CD4-positive, alpha-beta memory T cell (primary cell): ENCODE data around the gene UNKL. TPM values are rescaled to one million over a fixed set of nuclear protein-coding genes. Genes with fewer than 3 reads are reported as not detected.

ENCODE experiments used
- CTCF ChIA-PET: fragments of 350-600 bp; sonication (Branson Sonifier 250); formaldehyde crosslinking; loops from one replicate; lab custom pipeline; 2021; ENCODE audit warnings: inconsistent platforms; ENCODE audit not compliant: partially characterized antibody; lab: Charles Lee
- POLR2A ChIA-PET: fragments of 350-600 bp; sonication (Branson Sonifier 250); formaldehyde crosslinking; loops from one replicate; lab custom pipeline; 2021; ENCODE audit not compliant: partially characterized antibody; lab: Charles Lee
- DNase-seq, 5 donors: peaks; one replicate each; pipeline versions ENCODE4 v3.0.0 to v3.0.0-alpha.2; 2020 to 2022; ENCODE audit warnings: mixed read lengths in 1 of 5
- H3K27ac ChIP-seq: one replicate; pipeline ENCODE4 v1.7.0; 2013; ENCODE audit warnings: low read depth, low read length
- H3K27me3 ChIP-seq: 2 replicates; pipeline ENCODE4 v1.7.0; 2013; ENCODE audit warnings: mild to moderate bottlenecking, low read length, moderate library complexity; ENCODE audit not compliant: insufficient read depth
- H3K36me3 ChIP-seq: 2 replicates; pipeline ENCODE4 v1.7.0; 2013; ENCODE audit warnings: mild to moderate bottlenecking, low read length, moderate library complexity; ENCODE audit not compliant: insufficient read depth
- H3K4me1 ChIP-seq: 2 replicates; pipeline ENCODE4 v1.7.0; 2013; ENCODE audit warnings: mild to moderate bottlenecking, low read length, moderate library complexity; ENCODE audit not compliant: insufficient read depth
- H3K4me3 ChIP-seq, 2 donors: one replicate each; pipeline ENCODE4 v1.7.0; 2013; ENCODE audit warnings: low read length in 2 of 2, mild to moderate bottlenecking in 1 of 2
- H3K9me3 ChIP-seq, 2 donors: one replicate each; pipeline ENCODE4 v1.7.0; 2013; ENCODE audit warnings: low read length in 2 of 2, control low read depth in 1 of 2; ENCODE audit not compliant: control insufficient read depth in 1 of 2
- H3K27ac Mint-ChIP-seq, 7 donors: one replicate each; pipeline ENCODE4 v1.8.0; 2020 to 2021; ENCODE audit warnings: mixed read lengths in 7 of 7, mild to moderate bottlenecking in 6 of 7, inconsistent platforms in 3 of 7, moderate library complexity in 3 of 7
- H3K27me3 Mint-ChIP-seq, 2 donors: one replicate each; pipeline ENCODE4 v1.8.0; 2020 to 2021; ENCODE audit warnings: mixed read lengths in 2 of 2
- H3K36me3 Mint-ChIP-seq, 2 donors: one replicate each; pipeline ENCODE4 v1.8.0; 2020 to 2021; ENCODE audit warnings: mixed read lengths in 2 of 2, inconsistent platforms in 1 of 2, mild to moderate bottlenecking in 1 of 2
- H3K4me1 Mint-ChIP-seq, 4 donors: one replicate each; pipeline ENCODE4 v1.8.0; 2020 to 2021; ENCODE audit warnings: mixed read lengths in 4 of 4, mild to moderate bottlenecking in 1 of 4
- H3K4me3 Mint-ChIP-seq, 8 donors: one replicate each; pipeline ENCODE4 v1.8.0; 2020 to 2021; ENCODE audit warnings: mixed read lengths in 8 of 8, mild to moderate bottlenecking in 7 of 8, moderate library complexity in 6 of 8, inconsistent platforms in 3 of 8
- H3K9me3 Mint-ChIP-seq, 8 donors: one replicate each; pipeline ENCODE4 v1.8.0; 2020 to 2021; ENCODE audit warnings: mixed read lengths in 8 of 8, mild to moderate bottlenecking in 5 of 8, inconsistent platforms in 3 of 8, moderate library complexity in 1 of 8
- intact Hi-C: fragments of 100-400 bp; cut with micrococcal nuclease; formaldehyde crosslinking; loops from one replicate; pipeline ENCODE4 v1.15.1; 2023
- polyA plus RNA-seq, 2 donors: library from polyadenylated mRNA; unstranded; fragments of 300-500 nt; fragmentation: Illumina TruSeq; gene quantifications; one replicate each; pipeline ENCODE4 v1.2.3, GENCODE V29; 2021
- total RNA-seq, 2 experiments: library from RNA; stranded (reverse); gene quantifications; one replicate each; pipeline ENCODE4 v1.2.3, GENCODE V29; 2021

The UNKL gene
- total and polyA plus RNA-seq, 4 experiments from 2014 or later, result 1.3 to 122 (median 59.5) TPM

GRCh38 chr16:1341495-1342420 is 72.7 kb downstream of the UNKL start:
- H3K36me3 ChIP-seq, result no peaks in the 10 kb centered on the region
- Mint-ChIP-seq H3K4me3 (peak overlapping the region; percentile 66 to 83 (median 79)), H3K36me3 (peaks cover 0 to 5% of the 10 kb centered on the region in 2 donors), H3K27me3 (no peaks in the 10 kb centered on the region), H3K9me3 (no peaks in the 10 kb centered on the region), H3K4me1 (peaks cover 6 to 22% (median 15%) of the 10 kb centered on the region in 4 donors), H3K27ac (peak overlapping the region in 2 of 7 donors; percentile 22 to 84)
- peak overlapping the region in 1 of 2 donors; percentile 63 for H3K4me3 ChIP-seq
- intact Hi-C loops, result loop anchor here (2.0 kb wide), 2 partner anchors 33 to 41 kb away; partner anchors contain the start of gene UBE2I
- no peaks in the 10 kb centered on the region for H3K27me3 ChIP-seq
- CTCF ChIA-PET, result interaction anchor here (1.5 kb wide), 1 partner anchor 9 kb away, joined by 7 read pairs; the partner anchor contains the start of gene BAIAP3
- peaks cover 19% of the 10 kb centered on the region for H3K4me1 ChIP-seq
- no peak overlapping the region for H3K27ac ChIP-seq
- POLR2A ChIA-PET, result interaction anchor here (0.9 to 2.3 kb wide), 7 partner anchors 8 to 80 kb away, joined by 3 to 16 read pairs (median 5); partner anchors contain the start of genes BAIAP3 and UBE2I
- DNase-seq, result peak in 1 of 5 donors; percentile 41
- no peaks in the 10 kb centered on the region for H3K9me3 ChIP-seq

GRCh38 chr16:1340730-1341494 is 73.6 kb downstream of the UNKL start:
- intact Hi-C loops, result no loop called here
- Mint-ChIP-seq H3K27ac (peak overlapping the region in 1 of 7 donors; percentile 22), H3K4me3 (peak overlapping the region in 1 of 8 donors; percentile 15), H3K36me3 (peaks cover 0 to 5% of the 10 kb centered on the region in 2 donors), H3K4me1 (peaks cover 6 to 22% (median 15%) of the 10 kb centered on the region in 4 donors), H3K27me3 (no peaks in the 10 kb centered on the region), H3K9me3 (no peaks in the 10 kb centered on the region)
- Histone ChIP-seq H3K4me3 (no peak overlapping the region), H3K27me3 (no peaks in the 10 kb centered on the region), H3K27ac (no peak overlapping the region), H3K36me3 (no peaks in the 10 kb centered on the region), H3K4me1 (peaks cover 19% of the 10 kb centered on the region), H3K9me3 (no peaks in the 10 kb centered on the region)
- ChIA-PET POLR2A (no interaction called here), CTCF (no interaction called here)
- DNase-seq, result peak in 1 of 5 donors; percentile 32

- Histone ChIP-seq H3K36me3 (no peaks in the 10 kb centered on the region), H3K27ac (no peak overlapping the region), H3K4me3 (no peak overlapping the region), H3K27me3 (peaks cover 11% of the 10 kb centered on the region), H3K4me1 (peaks cover 25% of the 10 kb centered on the region), H3K9me3 (no peaks in the 10 kb centered on the region)
- peaks cover 9 to 26% (median 18%) of the 10 kb centered on the region in 4 donors for H3K4me1 Mint-ChIP-seq
- peaks cover 0 to 5% of the 10 kb centered on the region in 2 donors for H3K36me3 Mint-ChIP-seq
- H3K27ac Mint-ChIP-seq, result no peak overlapping the region
- DNase-seq, result peak in 1 of 5 donors; percentile 25
- ChIA-PET CTCF (no interaction called here), POLR2A (no interaction called here)
- intact Hi-C loops, result no loop called here
- H3K4me3 Mint-ChIP-seq, result no peak overlapping the region
- peaks cover 0 to 3% of the 10 kb centered on the region in 2 donors for H3K27me3 Mint-ChIP-seq
- H3K9me3 Mint-ChIP-seq, result no peaks in the 10 kb centered on the region
Observed at GRCh38 chr16:1338855-1339675, 75.4 kb downstream of the UNKL start.

- intact Hi-C loops, result no loop called here
- peak in 1 of 5 donors; percentile 36 for DNase-seq
- Mint-ChIP-seq H3K4me3 (no peak overlapping the region), H3K4me1 (peaks cover 8 to 22% (median 15%) of the 10 kb centered on the region in 4 donors), H3K27me3 (peaks cover 0 to 3% of the 10 kb centered on the region in 2 donors), H3K36me3 (peaks cover 0 to 3% of the 10 kb centered on the region in 2 donors), H3K27ac (no peak overlapping the region), H3K9me3 (no peaks in the 10 kb centered on the region)
- Histone ChIP-seq H3K36me3 (no peaks in the 10 kb centered on the region), H3K27me3 (peaks cover 11% of the 10 kb centered on the region), H3K9me3 (no peaks in the 10 kb centered on the region), H3K4me3 (no peak overlapping the region), H3K27ac (no peak overlapping the region), H3K4me1 (peaks cover 23% of the 10 kb centered on the region)
- CTCF ChIA-PET, result interaction anchor here (1.2 kb wide), 1 partner anchor 11 kb away, joined by 3 read pairs; no protein-coding TSS in a partner anchor
- POLR2A ChIA-PET, result interaction anchor here (0.8 kb wide), 1 partner anchor 42 kb away, joined by 3 read pairs; no protein-coding TSS in a partner anchor
Observed at GRCh38 chr16:1338119-1338730, 76.3 kb downstream of the UNKL start.

- ChIA-PET CTCF (interaction anchor here (0.6 to 1.2 kb wide), 2 partner anchors 11 to 368 kb away, joined by 3 read pairs; no protein-coding TSS in a partner anchor), POLR2A (interaction anchor here (0.8 to 1.4 kb wide), 3 partner anchors 11 to 43 kb away, joined by 3 read pairs; no protein-coding TSS in a partner anchor)
- H3K36me3 ChIP-seq, result no peaks in the 10 kb centered on the region
- no peak overlapping the region for H3K4me3 Mint-ChIP-seq
- H3K9me3 ChIP-seq, result no peaks in the 10 kb centered on the region
- peaks cover 3 to 6% of the 10 kb centered on the region in 2 donors for H3K27me3 Mint-ChIP-seq
- intact Hi-C loops, result no loop called here
- peaks cover 3 to 19% (median 10%) of the 10 kb centered on the region in 4 donors for H3K4me1 Mint-ChIP-seq
- H3K4me1 ChIP-seq, result peaks cover 26% of the 10 kb centered on the region
- H3K9me3 Mint-ChIP-seq, result no peaks in the 10 kb centered on the region
- no peak overlapping the region for H3K4me3 ChIP-seq
- H3K27ac Mint-ChIP-seq, result no peak overlapping the region
- no peaks in the 10 kb centered on the region for H3K36me3 Mint-ChIP-seq
- no peak overlapping the region for H3K27ac ChIP-seq
- peak in 1 of 5 donors; percentile 39 for DNase-seq
- H3K27me3 ChIP-seq, result peaks cover 11% of the 10 kb centered on the region
Observed at GRCh38 chr16:1337486-1337885, 77.0 kb downstream of the UNKL start.

GRCh38 chr16:1336619-1337018 is 77.9 kb downstream of the UNKL start:
- peaks cover 26% of the 10 kb centered on the region for H3K4me1 ChIP-seq
- no peak overlapping the region for H3K4me3 Mint-ChIP-seq
- H3K9me3 Mint-ChIP-seq, result no peaks in the 10 kb centered on the region
- H3K36me3 Mint-ChIP-seq, result no peaks in the 10 kb centered on the region
- no peak overlapping the region for H3K27ac Mint-ChIP-seq
- no peak overlapping the region for H3K4me3 ChIP-seq
- H3K36me3 ChIP-seq, result no peaks in the 10 kb centered on the region
- H3K27me3 Mint-ChIP-seq, result peaks cover 3 to 6% of the 10 kb centered on the region in 2 donors
- ChIA-PET CTCF (interaction anchor here (0.6 kb wide), 1 partner anchor 368 kb away, joined by 3 read pairs; no protein-coding TSS in a partner anchor), POLR2A (interaction anchor here (0.8 to 1.4 kb wide), 2 partner anchors 9 to 12 kb away, joined by 3 read pairs; no protein-coding TSS in a partner anchor)
- DNase-seq, result peak in 1 of 5 donors; percentile 22
- peaks cover 17% of the 10 kb centered on the region for H3K27me3 ChIP-seq
- H3K9me3 ChIP-seq, result no peaks in the 10 kb centered on the region
- H3K4me1 Mint-ChIP-seq, result peaks cover 5 to 19% (median 10%) of the 10 kb centered on the region in 4 donors
- intact Hi-C loops, result no loop called here
- H3K27ac ChIP-seq, result no peak overlapping the region
